Measurements from ENCODE around the gene GRPEL2.

GRPEL2 gene

GRCh38 chr5:149345892-149346222 lies 558 bp downstream of the GRPEL2 start:
- Histone ChIP-seq H3K9me2 (replicated peaks; ENCODE audit: insufficient read depth, low read length) (no peaks in the 10 kb centered on the region), H2AFZ (ENCODE audit: low read depth, low read length, severe bottlenecking) (peak overlapping the region; percentile 68), H3K27me3 (ENCODE audit: low read length) (no peaks in the 10 kb centered on the region), H3K27ac (ENCODE audit: low read depth, low read length) (peak overlapping the region; percentile 87), H3K36me3 (ENCODE audit: low read length) (peaks cover 31% of the 10 kb centered on the region), H3K79me2 (ENCODE audit: insufficient read depth, low read length) (peaks cover 42% of the 10 kb centered on the region), H3K9ac (ENCODE audit: low read length) (peak overlapping the region; percentile 98), H3K4me3 (ENCODE audit: insufficient read depth, low read length, poor library complexity, severe bottlenecking) (peak overlapping the region; percentile 99), H4K20me1 (ENCODE audit: low read depth, low read length) (no peaks in the 10 kb centered on the region), H3F3A (ENCODE audit: insufficient read depth) (peaks cover 15% of the 10 kb centered on the region), H3K9me3 (ENCODE audit: insufficient read depth, low read length) (no peaks in the 10 kb centered on the region), H3K4me2 (ENCODE audit: low read depth, low read length, poor library complexity, severe bottlenecking) (peak overlapping the region; percentile 75)
- TF ChIP-seq CTCF (IDR thresholded peaks at IDR 0.05; ENCODE audit: insufficient read depth, low read length, poor library complexity, severe bottlenecking) = no peak
- no peak for TF ChIP-seq EZH2phosphoT487 (conservative IDR thresholded peaks at IDR 0.05; ENCODE audit: low read length)

GRCh38 chr5:149348518-149348917 lies 3.2 kb downstream of the GRPEL2 start:
- Histone ChIP-seq H3K27ac (ENCODE audit: low read depth, low read length) (no peak overlapping the region), H3K36me3 (ENCODE audit: low read length) (peaks cover 53% of the 10 kb centered on the region), H3K9ac (ENCODE audit: low read length) (no peak overlapping the region), H3K4me2 (ENCODE audit: low read depth, low read length, poor library complexity, severe bottlenecking) (no peak overlapping the region), H3K4me3 (ENCODE audit: insufficient read depth, low read length, poor library complexity, severe bottlenecking) (no peak overlapping the region), H3K9me3 (ENCODE audit: insufficient read depth, low read length) (no peaks in the 10 kb centered on the region), H3K27me3 (ENCODE audit: low read length) (no peaks in the 10 kb centered on the region), H3F3A (ENCODE audit: insufficient read depth) (peaks cover 29% of the 10 kb centered on the region), H3K79me2 (ENCODE audit: insufficient read depth, low read length) (peaks cover 63% of the 10 kb centered on the region), H2AFZ (ENCODE audit: low read depth, low read length, severe bottlenecking) (no peak overlapping the region), H4K20me1 (ENCODE audit: low read depth, low read length) (0 out of 2 replicates have a peak, but pooled peaks cover 13% of the 10 kb centered on the region), H3K9me2 (replicated peaks; ENCODE audit: insufficient read depth, low read length) (no peaks in the 10 kb centered on the region)
- TF ChIP-seq CTCF (IDR thresholded peaks at IDR 0.05; ENCODE audit: insufficient read depth, low read length, poor library complexity, severe bottlenecking) (no peak), EZH2phosphoT487 (conservative IDR thresholded peaks at IDR 0.05; ENCODE audit: low read length) (no peak)

GRCh38 chr5:149349382-149349781 lies 4.1 kb downstream of the GRPEL2 start:
- Histone ChIP-seq H3K27ac (ENCODE audit: low read depth, low read length) (no peak overlapping the region), H3K4me3 (ENCODE audit: insufficient read depth, low read length, poor library complexity, severe bottlenecking) (no peak overlapping the region), H4K20me1 (ENCODE audit: low read depth, low read length) (0 out of 2 replicates have a peak, but pooled peaks cover 16% of the 10 kb centered on the region), H2AFZ (ENCODE audit: low read depth, low read length, severe bottlenecking) (no peak overlapping the region), H3K9ac (ENCODE audit: low read length) (no peak overlapping the region), H3K9me2 (replicated peaks; ENCODE audit: insufficient read depth, low read length) (no peaks in the 10 kb centered on the region), H3K9me3 (ENCODE audit: insufficient read depth, low read length) (no peaks in the 10 kb centered on the region), H3K4me2 (ENCODE audit: low read depth, low read length, poor library complexity, severe bottlenecking) (no peak overlapping the region), H3K27me3 (ENCODE audit: low read length) (no peaks in the 10 kb centered on the region), H3K36me3 (ENCODE audit: low read length) (peaks cover 58% of the 10 kb centered on the region), H3F3A (ENCODE audit: insufficient read depth) (peaks cover 29% of the 10 kb centered on the region; the same call in 1 of the 2 replicates), H3K79me2 (ENCODE audit: insufficient read depth, low read length) (peaks cover 67% of the 10 kb centered on the region)
- TF ChIP-seq EZH2phosphoT487 (conservative IDR thresholded peaks at IDR 0.05; ENCODE audit: low read length) (no peak), CTCF (IDR thresholded peaks at IDR 0.05; ENCODE audit: insufficient read depth, low read length, poor library complexity, severe bottlenecking) (no peak)
